Muscle of leg (tissue), 11 donors: ENCODE results near the gene TENM4. TPM values are rescaled to one million over a fixed set of nuclear protein-coding genes. Genes with fewer than 3 reads are reported as not detected.

ENCODE experiments used
- DNase-seq: peaks from one replicate; pipeline ENCODE4 v3.0.0; 2013
- H3K27ac ChIP-seq: one replicate; pipeline ENCODE4 v1.5.1; 2013; ENCODE audit warnings: mild to moderate bottlenecking, low read length, control low read depth
- H3K27me3 ChIP-seq: one replicate; pipeline ENCODE4 v1.6.1; 2013; ENCODE audit warnings: low read length; ENCODE audit not compliant: control insufficient read depth, insufficient read depth
- H3K36me3 ChIP-seq: one replicate; pipeline ENCODE4 v1.6.1; 2013; ENCODE audit warnings: low read length; ENCODE audit not compliant: control insufficient read depth, insufficient read depth
- H3K4me1 ChIP-seq: one replicate; pipeline ENCODE4 v1.6.1; 2013; ENCODE audit warnings: low read length; ENCODE audit not compliant: control insufficient read depth, insufficient read depth
- H3K4me3 ChIP-seq: one replicate; pipeline ENCODE4 v1.5.1; 2013; ENCODE audit warnings: low read length, control low read depth
- H3K9me3 ChIP-seq: replicated peaks from 2 replicates; pipeline ENCODE4 v1.6.1; 2013; ENCODE audit warnings: low read depth, low read length; ENCODE audit not compliant: control insufficient read depth
- WGBS: methylation state at CpG from one replicate; pipeline ENCODE4 v1.1.5; 2013; ENCODE audit warnings: missing lambda C conversion rate; ENCODE audit not compliant: insufficient coverage; 5-methylcytosine and 5-hydroxymethylcytosine counted together
- polyA plus RNA-seq, 8 donors: library from polyadenylated mRNA; unstranded; fragments of 120-200 nt; gene quantifications; one replicate each; pipeline versions ENCODE4 v1.2.1 to v1.2.3, GENCODE V29; 2013; ENCODE audit warnings: inconsistent platforms in 1 of 8, low replicate concordance in 1 of 8; ENCODE audit not compliant: insufficient read length in 8 of 8, insufficient read depth in 1 of 8
- total RNA-seq: library from RNA; stranded (reverse); fragments of 120-200 nt; gene quantifications from one replicate; pipeline ENCODE4 v1.2.4, GENCODE V29; 2013

TENM4 gene
- total and polyA plus RNA-seq, 9 donors, result 4.6 to 13.8 (median 10.3) TPM

DNA sequence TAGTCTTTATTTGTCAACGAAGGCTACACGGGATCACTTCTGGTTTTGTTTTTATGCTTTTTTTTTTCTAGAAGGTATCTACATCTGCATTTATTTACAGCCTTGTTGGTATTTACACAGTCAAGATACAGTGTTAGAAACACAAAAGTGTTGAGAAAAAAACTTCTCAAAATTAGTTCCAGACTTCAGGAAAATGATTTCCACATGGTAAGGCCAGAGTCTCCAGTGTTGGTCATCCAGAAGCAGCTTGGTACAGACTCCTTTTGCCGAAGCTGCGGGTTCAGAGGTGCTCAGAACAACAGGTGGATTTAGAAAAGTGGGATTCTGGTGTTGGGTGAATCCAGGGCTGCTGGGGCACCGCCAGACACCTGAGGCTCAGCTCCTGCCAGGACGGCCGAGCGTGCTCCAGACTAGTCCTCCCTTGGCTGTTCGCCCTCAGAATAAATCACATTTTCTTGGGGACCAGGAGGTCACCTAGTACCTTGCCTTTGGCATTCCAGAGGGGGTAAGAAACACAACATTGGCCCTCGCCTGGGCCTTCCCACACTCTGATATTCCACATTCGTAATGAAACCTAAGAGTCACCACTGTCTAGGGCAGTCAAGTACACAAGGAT is 787.4 kb downstream of the TENM4 start:
- H3K9me3 ChIP-seq, result no peaks in the 10 kb centered on the region
- 62% methylated on average over 7 of the region's 11 CpGs for WGBS
- H3K36me3 ChIP-seq, result no peaks in the 10 kb centered on the region
- H3K4me3 ChIP-seq, result no peak overlapping the region
- H3K27ac ChIP-seq, result no peak overlapping the region
- peaks cover 5% of the 10 kb centered on the region for H3K4me1 ChIP-seq
- peaks cover 2% of the 10 kb centered on the region for H3K27me3 ChIP-seq
- DNase-seq, result peak; percentile 31

DNA sequence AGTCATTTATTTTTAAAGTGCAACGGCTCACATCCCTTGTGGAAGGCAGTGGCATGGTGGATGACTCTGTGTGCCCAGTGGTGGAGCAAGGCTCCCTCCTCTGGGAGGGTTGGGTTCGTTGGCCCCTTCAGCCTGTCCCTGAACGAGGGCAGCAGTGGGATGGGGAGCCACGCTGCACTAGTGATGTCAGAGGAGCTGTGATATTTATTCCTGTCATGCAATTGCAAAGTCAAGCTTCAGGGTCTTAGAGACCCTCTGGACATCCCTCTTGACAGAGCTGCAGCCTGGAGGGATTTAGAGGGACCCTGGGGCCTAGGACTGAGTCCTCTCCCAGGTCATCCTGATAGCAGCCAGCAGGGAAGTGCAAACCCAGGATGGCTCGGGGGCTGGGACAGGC is 788.0 kb downstream of the TENM4 start:
- 50% methylated on average over 3 of the region's 5 CpGs for WGBS
- Histone ChIP-seq H3K4me1 (peaks cover 5% of the 10 kb centered on the region), H3K9me3 (no peaks in the 10 kb centered on the region), H3K27ac (no peak overlapping the region), H3K36me3 (no peaks in the 10 kb centered on the region), H3K4me3 (no peak overlapping the region), H3K27me3 (peaks cover 2% of the 10 kb centered on the region)
- DNase-seq, result no peak

DNA sequence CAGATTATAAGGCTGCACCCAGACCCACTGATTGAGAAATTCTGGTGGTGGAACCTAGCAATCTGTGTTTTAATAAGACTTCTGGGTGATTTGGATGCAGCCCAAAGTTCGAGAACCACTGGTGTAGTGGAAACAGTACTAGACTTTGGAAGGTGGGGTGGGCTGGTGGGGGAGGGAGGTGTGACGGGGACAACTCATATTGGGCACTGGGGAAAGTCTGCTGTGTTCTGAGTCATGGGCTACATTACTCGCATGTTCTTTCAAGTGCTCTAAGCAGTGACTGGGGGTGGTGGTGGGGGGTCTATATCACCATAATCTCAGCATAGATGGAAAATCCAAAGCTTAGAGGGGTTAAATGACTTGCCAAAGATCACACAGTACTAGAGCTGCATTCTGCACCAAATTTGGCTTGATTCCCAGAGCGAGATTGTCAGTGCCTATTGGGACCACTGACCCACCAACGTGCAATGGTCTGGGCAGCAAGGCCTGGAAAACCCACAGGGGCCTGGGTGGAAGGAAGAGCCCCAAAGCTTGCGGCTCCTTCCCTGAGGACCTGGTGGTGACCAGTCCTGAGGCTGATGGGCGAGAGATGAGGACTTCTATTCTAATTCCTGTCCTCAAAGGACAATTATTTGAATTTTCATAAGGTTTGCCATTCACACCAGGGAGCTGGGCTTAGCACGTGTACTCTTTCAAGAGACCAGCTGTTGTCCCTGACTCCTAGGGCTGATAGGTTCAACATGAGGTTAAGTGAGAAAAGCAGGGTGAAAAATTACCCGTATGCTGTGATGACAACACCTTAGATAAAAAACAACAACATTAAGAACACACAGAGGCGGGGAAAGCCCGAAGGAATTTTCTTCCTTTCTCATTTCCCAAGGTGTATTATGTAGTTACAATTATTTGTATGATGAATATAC is 788.6 kb downstream of the TENM4 start:
- Histone ChIP-seq H3K4me1 (peaks cover 5% of the 10 kb centered on the region), H3K4me3 (no peak overlapping the region), H3K27ac (no peak overlapping the region), H3K36me3 (no peaks in the 10 kb centered on the region), H3K27me3 (peaks cover 2% of the 10 kb centered on the region), H3K9me3 (no peaks in the 10 kb centered on the region)
- WGBS, result 48% methylated on average over 3 of the region's 11 CpGs
- no peak for DNase-seq

DNA sequence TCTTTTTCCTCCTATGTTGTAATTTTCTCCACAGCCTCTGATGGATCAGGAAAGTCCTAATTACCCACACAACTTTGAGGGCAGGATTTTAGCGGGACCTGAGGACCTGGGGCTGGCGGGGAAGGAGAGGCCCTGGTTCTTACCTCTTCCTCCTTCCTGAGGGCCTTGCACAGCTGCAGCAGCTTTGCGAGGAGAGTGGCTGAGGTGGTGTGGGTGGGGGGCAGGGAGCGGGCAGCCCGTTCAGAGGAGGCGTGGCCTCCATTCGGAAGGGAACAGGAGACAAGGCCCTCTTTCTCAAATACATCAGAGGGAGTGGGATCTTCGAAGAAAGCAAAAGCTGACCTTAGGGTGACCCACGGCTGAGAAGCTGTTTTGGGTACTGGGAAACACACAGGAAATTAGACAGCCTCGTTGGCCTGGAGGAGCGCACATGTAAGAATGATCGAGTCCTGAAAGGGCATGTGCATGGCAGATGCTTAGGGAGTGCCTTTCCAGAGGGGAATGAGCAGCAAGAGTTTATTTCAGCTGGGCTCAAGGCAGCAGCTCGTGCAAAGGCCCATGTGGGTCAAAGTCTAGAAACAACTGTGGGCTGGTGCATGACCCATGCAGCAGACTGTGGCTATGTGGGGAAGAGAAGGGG is 789.6 kb downstream of the TENM4 start:
- H3K4me1 ChIP-seq, result peaks cover 5% of the 10 kb centered on the region
- no peak overlapping the region for H3K27ac ChIP-seq
- DNase-seq, result no peak
- 44% methylated on average over 7 of the region's 13 CpGs for WGBS
- H3K27me3 ChIP-seq, result peaks cover 5% of the 10 kb centered on the region
- H3K9me3 ChIP-seq, result no peaks in the 10 kb centered on the region
- no peak overlapping the region for H3K4me3 ChIP-seq
- no peaks in the 10 kb centered on the region for H3K36me3 ChIP-seq

DNA sequence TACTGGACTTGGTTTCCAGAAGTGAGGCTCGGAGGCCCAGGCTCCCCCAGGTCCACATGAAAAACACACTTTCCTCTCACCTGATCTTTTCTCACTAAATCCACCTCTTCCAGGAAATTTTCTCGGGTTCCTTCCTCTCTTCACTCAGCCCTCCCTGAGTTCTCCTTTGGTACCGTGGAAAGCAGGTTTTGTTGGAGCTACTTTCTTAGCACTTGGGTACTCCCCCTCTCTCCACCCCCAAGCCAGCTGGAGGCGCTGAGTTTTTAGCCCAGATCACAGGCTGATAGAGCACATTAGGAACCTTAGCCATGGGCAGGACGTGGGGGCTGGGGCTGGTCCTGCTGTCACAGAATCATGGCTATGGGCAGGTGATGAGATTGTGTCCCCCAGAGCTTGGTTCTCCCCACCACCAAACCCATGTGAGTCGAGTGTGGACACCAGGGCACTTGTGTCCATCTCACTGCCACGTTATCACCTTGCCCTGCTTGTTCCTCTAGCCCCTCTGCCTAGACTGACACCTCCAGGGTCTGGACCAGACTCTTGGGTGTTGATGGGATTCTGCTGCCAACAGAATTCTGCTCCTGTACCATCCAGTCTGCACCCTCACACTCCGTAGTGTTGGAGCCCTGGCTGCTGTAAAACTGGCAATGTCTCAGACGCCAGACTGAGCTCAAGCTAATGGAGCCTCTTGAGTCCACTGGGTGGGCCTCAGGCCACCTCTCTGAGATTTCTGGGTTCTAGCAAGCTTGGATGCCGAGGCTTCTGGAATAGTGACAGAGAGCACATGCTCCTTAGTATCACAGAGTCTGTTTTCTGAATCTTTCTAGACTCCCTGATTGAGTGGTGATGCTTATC is 791.2 kb downstream of the TENM4 start:
- no peak for DNase-seq
- H3K36me3 ChIP-seq, result no peaks in the 10 kb centered on the region
- no peaks in the 10 kb centered on the region for H3K9me3 ChIP-seq
- no peak overlapping the region for H3K4me3 ChIP-seq
- H3K27ac ChIP-seq, result no peak overlapping the region
- peaks cover 5% of the 10 kb centered on the region for H3K4me1 ChIP-seq
- 74% methylated on average over 6 of the region's 10 CpGs for WGBS
- peaks cover 6% of the 10 kb centered on the region for H3K27me3 ChIP-seq

DNA sequence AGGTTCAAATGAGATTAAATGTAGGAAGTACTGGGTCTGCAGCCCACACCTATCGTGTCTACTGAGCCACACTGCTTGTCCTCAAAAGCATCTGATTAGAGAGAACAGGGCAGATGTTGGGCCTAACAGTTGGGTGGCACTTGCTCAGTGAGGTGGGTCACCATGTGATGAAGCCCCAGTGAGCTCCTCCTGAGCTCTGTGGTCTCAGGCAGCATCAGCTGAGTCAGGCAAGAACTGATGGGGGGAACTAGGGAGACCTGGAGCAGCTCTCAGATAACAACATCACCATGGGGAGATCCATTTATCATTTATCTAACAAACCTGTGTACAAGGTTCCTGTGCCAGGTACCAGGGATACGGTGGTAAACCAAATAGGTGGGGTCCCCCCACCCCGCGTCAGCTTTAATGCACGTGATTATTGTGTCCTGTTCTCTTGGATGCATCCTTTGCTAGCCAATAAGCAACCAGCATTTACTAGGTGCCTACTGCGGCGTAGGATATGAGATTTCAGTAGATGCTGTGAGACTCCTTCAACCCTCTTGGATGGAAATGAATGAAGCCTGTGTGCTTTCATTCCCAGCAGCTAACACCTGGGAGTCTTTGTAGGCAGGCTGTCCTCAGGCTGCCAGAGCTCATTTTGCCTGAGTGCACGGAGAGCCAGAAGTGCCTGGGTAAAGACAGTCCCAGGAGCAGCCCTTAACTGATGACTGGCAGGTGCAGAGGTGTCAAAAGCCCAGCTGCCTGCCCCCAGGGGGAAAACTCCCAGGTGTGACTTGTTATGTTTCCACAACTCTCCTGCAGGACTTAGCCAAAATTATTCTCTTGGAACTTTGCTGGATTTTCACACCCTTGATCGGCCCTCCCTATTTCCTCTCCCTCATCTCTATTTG is 792.6 kb downstream of the TENM4 start:
- no peak overlapping the region for H3K27ac ChIP-seq
- no peak overlapping the region for H3K4me3 ChIP-seq
- H3K27me3 ChIP-seq, result peaks cover 8% of the 10 kb centered on the region
- WGBS, result 56% methylated on average over 7 of the region's 9 CpGs
- no peaks in the 10 kb centered on the region for H3K36me3 ChIP-seq
- no peaks in the 10 kb centered on the region for H3K9me3 ChIP-seq
- H3K4me1 ChIP-seq, result peaks cover 5% of the 10 kb centered on the region
- no peak for DNase-seq

DNA sequence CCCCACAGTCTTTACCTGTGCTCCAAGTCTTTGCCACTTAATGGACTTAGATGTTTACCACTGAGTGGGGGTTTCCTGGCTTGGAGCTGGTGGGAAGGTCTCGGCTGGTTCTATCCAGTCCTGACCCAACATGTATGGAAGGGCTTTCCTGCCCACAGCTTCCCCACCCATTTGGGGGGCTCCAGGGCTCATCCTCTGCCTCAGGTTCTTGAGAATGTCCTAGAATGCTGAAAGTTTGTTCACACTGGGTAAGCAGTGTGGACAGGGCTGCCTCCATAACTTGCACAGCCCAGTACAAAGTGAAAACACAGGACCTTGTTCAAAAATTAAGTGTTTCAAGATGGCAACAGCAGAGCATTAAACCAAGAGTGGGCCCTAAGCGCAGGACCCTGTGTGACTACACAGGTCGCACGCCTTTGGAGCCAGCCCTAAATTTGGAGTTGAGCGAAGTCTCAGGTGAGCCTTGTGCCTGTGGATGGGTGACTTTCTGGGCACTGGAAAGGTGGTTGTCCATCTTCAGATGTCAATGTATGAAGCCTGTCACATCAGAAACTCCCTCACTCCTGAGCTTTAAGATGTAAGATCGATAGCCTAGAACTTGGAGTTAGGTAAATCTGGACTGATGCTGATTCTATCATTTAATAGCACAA is 793.4 kb downstream of the TENM4 start:
- Histone ChIP-seq H3K9me3 (no peaks in the 10 kb centered on the region), H3K4me1 (peaks cover 4% of the 10 kb centered on the region), H3K36me3 (no peaks in the 10 kb centered on the region), H3K4me3 (no peak overlapping the region), H3K27ac (no peak overlapping the region), H3K27me3 (peaks cover 8% of the 10 kb centered on the region)
- WGBS, result 90% methylated on average over 3 of the region's 6 CpGs
- no peak for DNase-seq

DNA sequence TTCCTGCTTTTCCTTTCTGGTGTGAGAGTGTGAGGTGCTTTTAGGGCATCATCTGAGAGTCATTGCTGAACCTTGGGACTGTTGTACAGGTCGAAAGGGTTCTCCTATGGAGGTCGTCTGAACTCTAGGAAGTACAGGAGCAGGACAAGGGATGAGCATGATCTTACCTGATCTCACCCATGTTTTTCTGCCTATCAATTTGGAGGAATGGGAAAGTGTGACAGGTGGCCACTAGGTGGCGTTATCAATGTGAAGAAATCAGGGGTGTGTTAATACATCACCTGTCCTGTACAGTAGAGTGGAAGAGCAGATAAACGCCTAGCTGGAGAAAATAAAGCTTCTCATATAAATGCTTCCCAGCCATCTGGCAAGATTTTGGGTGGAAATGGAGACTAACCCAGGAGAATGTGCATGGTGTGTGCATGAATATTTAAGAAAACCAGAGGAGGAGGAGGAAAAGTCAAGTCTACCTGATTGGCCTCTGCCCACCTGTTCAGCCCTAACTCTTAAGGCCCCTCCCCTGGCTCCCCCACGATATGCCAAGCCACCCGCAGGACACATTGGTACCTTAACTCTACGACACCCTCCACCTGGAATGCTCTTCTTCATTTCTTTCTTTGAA is 794.2 kb downstream of the TENM4 start:
- Histone ChIP-seq H3K27me3 (peaks cover 8% of the 10 kb centered on the region), H3K4me3 (no peak overlapping the region), H3K9me3 (no peaks in the 10 kb centered on the region), H3K36me3 (no peaks in the 10 kb centered on the region), H3K27ac (no peak overlapping the region), H3K4me1 (no peaks in the 10 kb centered on the region)
- DNase-seq, result peak; percentile 24
- WGBS, result 38% methylated on average over 4 of the region's 7 CpGs
